IMR-90 (cell line): Measurements from ENCODE around the gene CYP4B1. TPM values are rescaled to one million over a fixed set of nuclear protein-coding genes. Genes with fewer than 3 reads are reported as not detected.

ENCODE experiments used
- ATAC-seq: fragments of 200-7000 bp; cut with Tn5 transposase; 2 replicates; pipeline ENCODE4 v1.9.1; 2020; ENCODE audit warnings: low read depth, mild to moderate bottlenecking, moderate library complexity
- BruUV-seq: library from RNA; stranded (reverse); fragments of 400-500 nt; replicated peaks from 2 replicates; lab custom pipeline; 2021; lab: Mats Ljungman, UMichigan
- CTCF ChIA-PET: fragments of 300-600 bp; formaldehyde crosslinking; extraction: SDS; loops from one replicate; lab custom pipeline; 2021; ENCODE audit warnings: antibody characterized with exemption; lab: Yijun Ruan, JAX
- POLR2A ChIA-PET: fragments of 300-600 bp; sonication (Branson Sonifier 250); formaldehyde crosslinking; loops from one replicate; lab custom pipeline; 2022; ENCODE audit warnings: antibody characterized with exemption; ENCODE audit not compliant: unreplicated experiment; lab: Charles Lee
- DNase-seq: peaks from one replicate; pipeline ENCODE4 v3.0.0; 2013
- H2AFZ ChIP-seq: replicated peaks from 2 replicates; pipeline ENCODE3; 2013; ENCODE audit warnings: low read length, mild to moderate bottlenecking; ENCODE audit not compliant: poor library complexity
- H2AK5ac ChIP-seq: 2 replicates; pipeline ENCODE4 v1.6.1; 2013; ENCODE audit warnings: low read depth, low read length, inconsistent platforms
- H2AK9ac ChIP-seq: replicated peaks from 2 replicates; pipeline ENCODE3; 2013; ENCODE audit warnings: mild to moderate bottlenecking, low read depth, low read length, moderate library complexity; ENCODE audit not compliant: poor library complexity
- H2BK120ac ChIP-seq: 2 replicates; pipeline ENCODE4 v1.6.1; 2013; ENCODE audit warnings: low read depth, low read length, inconsistent platforms
- H2BK15ac ChIP-seq: 3 replicates; pipeline ENCODE4 v1.6.1; 2013; ENCODE audit warnings: low read depth, low read length, inconsistent platforms
- H2BK20ac ChIP-seq: 2 replicates; pipeline ENCODE4 v1.6.1; 2013; ENCODE audit warnings: low read depth, mild to moderate bottlenecking, inconsistent platforms, low read length, moderate library complexity
- H2BK5ac ChIP-seq: 2 replicates; pipeline ENCODE4 v1.6.1; 2013; ENCODE audit warnings: mild to moderate bottlenecking, low read depth, low read length, inconsistent platforms; ENCODE audit not compliant: poor library complexity, severe bottlenecking
- H3K14ac ChIP-seq: replicated peaks from 2 replicates; pipeline ENCODE4 v1.6.1; 2013; ENCODE audit warnings: low read depth, low read length, inconsistent platforms
- H3K18ac ChIP-seq: 2 replicates; pipeline ENCODE4 v1.6.1; 2013; ENCODE audit warnings: low read depth, low read length, control low read depth
- H3K23ac ChIP-seq: 2 replicates; pipeline ENCODE4 v1.6.1; 2013; ENCODE audit warnings: low read depth, low read length, inconsistent platforms
- H3K27ac ChIP-seq: 2 replicates; pipeline ENCODE4 v1.5.1; 2013; ENCODE audit warnings: mild to moderate bottlenecking, control low read depth, low read length; ENCODE audit not compliant: insufficient read depth
- H3K27me3 ChIP-seq: 2 replicates; pipeline ENCODE4 v1.6.1; 2013; ENCODE audit warnings: low read length; ENCODE audit not compliant: control insufficient read depth, insufficient read depth
- H3K36me3 ChIP-seq: 2 replicates; pipeline ENCODE4 v1.6.1; 2013; ENCODE audit warnings: low read length, mixed read lengths; ENCODE audit not compliant: control insufficient read depth, insufficient read depth
- H3K4ac ChIP-seq: 2 replicates; pipeline ENCODE4 v1.6.1; 2013; ENCODE audit warnings: low read depth, low read length, inconsistent platforms
- H3K4me1 ChIP-seq: 2 replicates; pipeline ENCODE4 v1.6.1; 2013; ENCODE audit warnings: low read length, mixed read lengths; ENCODE audit not compliant: control insufficient read depth, insufficient read depth
- H3K4me2 ChIP-seq: 2 replicates; pipeline ENCODE4 v1.6.1; 2013; ENCODE audit warnings: low read depth, mild to moderate bottlenecking, control low read depth, low read length, moderate library complexity
- H3K4me3 ChIP-seq: 2 replicates; pipeline ENCODE4 v1.5.1; 2013; ENCODE audit warnings: low read depth, mild to moderate bottlenecking, control low read depth, low read length, moderate library complexity; ENCODE audit not compliant: insufficient read depth
- H3K56ac ChIP-seq: 2 replicates; pipeline ENCODE4 v1.6.1; 2013; ENCODE audit warnings: low read length, inconsistent platforms; ENCODE audit not compliant: insufficient read depth; ENCODE audit errors: extremely low read depth
- H3K79me1 ChIP-seq, 2 experiments: 2 replicates each; pipeline ENCODE4 v1.6.1; 2013; ENCODE audit warnings: low read length in 2 of 2, inconsistent platforms in 1 of 2, low read depth in 1 of 2
- H3K9ac ChIP-seq: 2 replicates; pipeline ENCODE4 v1.6.1; 2013; ENCODE audit warnings: low read depth, low read length, control low read depth
- H3K9me1 ChIP-seq: 2 replicates; pipeline ENCODE4 v1.6.1; 2013; ENCODE audit warnings: low read length, inconsistent platforms; ENCODE audit not compliant: insufficient read depth
- H3K9me3 ChIP-seq: 2 replicates; pipeline ENCODE4 v1.6.1; 2013; ENCODE audit warnings: low read length; ENCODE audit not compliant: control insufficient read depth, insufficient read depth
- H4K20me1 ChIP-seq: 2 replicates; pipeline ENCODE4 v1.6.1; 2013; ENCODE audit warnings: low read length, inconsistent platforms; ENCODE audit not compliant: insufficient read depth
- H4K5ac ChIP-seq: 2 replicates; pipeline ENCODE4 v1.6.1; 2013; ENCODE audit warnings: mild to moderate bottlenecking, low read depth, low read length, control low read depth
- H4K8ac ChIP-seq, 2 experiments: 2 replicates each; pipeline ENCODE4 v1.6.1; 2013; ENCODE audit warnings: low read depth in 2 of 2, low read length in 2 of 2, control low read depth in 1 of 2, inconsistent platforms in 1 of 2
- H4K91ac ChIP-seq: 2 replicates; pipeline ENCODE4 v1.6.1; 2013; ENCODE audit warnings: low read depth, low read length, inconsistent platforms; ENCODE audit not compliant: insufficient read depth
- BHLHE40 ChIP-seq: fragments of 150-350 bp; IDR thresholded peaks from 2 replicates; pipeline ENCODE4 v1.6.1; 2016; ENCODE audit warnings: mild to moderate bottlenecking, low read depth, low read length
- CEBPB ChIP-seq: IDR thresholded peaks from 2 replicates; pipeline ENCODE4 v1.6.1; 2012; ENCODE audit warnings: low read depth, low read length, improper control_type of control experiment
- CHD1 ChIP-seq: IDR thresholded peaks from 2 replicates; pipeline ENCODE4 v1.6.1; 2012; ENCODE audit warnings: low read depth, low read length, improper control_type of control experiment
- CTCF ChIP-seq: conservative IDR thresholded peaks from 2 replicates; pipeline ENCODE4 v1.5.1; 2012; ENCODE audit warnings: mild to moderate bottlenecking, low read depth, low read length, improper control_type of control experiment
- ELK1 ChIP-seq: fragments of 150-350 bp; IDR thresholded peaks from 2 replicates; pipeline ENCODE4 v1.6.1; 2016; ENCODE audit warnings: low read depth, mild to moderate bottlenecking, low read length, moderate library complexity, borderline replicate concordance
- FOS ChIP-seq: fragments of 150-350 bp; IDR thresholded peaks from 2 replicates; pipeline ENCODE4 v1.6.1; 2016; ENCODE audit warnings: low read depth, low read length
- MAFK ChIP-seq: IDR thresholded peaks from 2 replicates; pipeline ENCODE4 v1.6.1; 2012; ENCODE audit warnings: low read depth, low read length, improper control_type of control experiment
- MAZ ChIP-seq: IDR thresholded peaks from 2 replicates; pipeline ENCODE4 v1.6.1; 2012; ENCODE audit warnings: low read depth, mild to moderate bottlenecking, low read length, improper control_type of control experiment, moderate library complexity, borderline replicate concordance
- MXI1 ChIP-seq: IDR thresholded peaks from 2 replicates; pipeline ENCODE4 v1.6.1; 2012; ENCODE audit warnings: low read depth, mild to moderate bottlenecking, low read length, moderate library complexity, borderline replicate concordance
- NFE2L2 ChIP-seq: fragments of 150-350 bp; IDR thresholded peaks from 2 replicates; pipeline ENCODE4 v1.6.1; 2016; ENCODE audit warnings: low read depth, mild to moderate bottlenecking, low read length
- POLR2A ChIP-seq: IDR thresholded peaks from 2 replicates; pipeline ENCODE4 v1.6.1; 2012; ENCODE audit warnings: mild to moderate bottlenecking, low read depth, low read length
- RAD21 ChIP-seq: IDR thresholded peaks from 2 replicates; pipeline ENCODE4 v1.6.1; 2012; ENCODE audit warnings: low read length, improper control_type of control experiment
- RCOR1 ChIP-seq: IDR thresholded peaks from 2 replicates; pipeline ENCODE4 v1.6.1; 2012; ENCODE audit warnings: mild to moderate bottlenecking, low read length, improper control_type of control experiment; ENCODE audit not compliant: insufficient replicate concordance
- RFX5 ChIP-seq: IDR thresholded peaks from 2 replicates; pipeline ENCODE4 v1.8.0; 2012; ENCODE audit warnings: low read depth, mild to moderate bottlenecking, low read length, moderate library complexity
- SMC3 ChIP-seq: fragments of 150-350 bp; IDR thresholded peaks from 2 replicates; pipeline ENCODE4 v1.6.1; 2016; ENCODE audit warnings: low read depth, mild to moderate bottlenecking, antibody characterized with exemption, low read length, moderate library complexity
- USF2 ChIP-seq: fragments of 150-350 bp; IDR thresholded peaks from 2 replicates; pipeline ENCODE4 v1.6.1; 2017; ENCODE audit warnings: mild to moderate bottlenecking, antibody characterized with exemption, low read length, low read depth
- WGBS, 2 experiments: methylation state at CpG; one replicate each; pipeline versions ENCODE4 v1.1.5 to v1.1.7; 2013; ENCODE audit warnings: missing lambda C conversion rate in 2 of 2; ENCODE audit not compliant: insufficient read length in 1 of 2; ENCODE audit errors: extremely low coverage in 2 of 2; 5-methylcytosine and 5-hydroxymethylcytosine counted together
- dilution Hi-C: fragments of 300-500 bp; cut with HindIII; formaldehyde crosslinking; loops from one replicate; pipeline ENCODE4 v1.14.3; 2018; ENCODE audit warnings: low sequenced_read_pairs; ENCODE audit not compliant: unreplicated experiment
- in situ Hi-C: fragments of 300-500 bp; cut with MboI; formaldehyde crosslinking; loops from 3 replicates; pipeline ENCODE4 v1.14.3; 2019; ENCODE audit warnings: low sequenced_read_pairs, inconsistent platforms, mixed read lengths
- intact Hi-C: fragments of 100-400 bp; cut with micrococcal nuclease; formaldehyde crosslinking; loops from 2 replicates; pipeline ENCODE4 v1.10.0; 2022
- polyA plus RNA-seq, 3 experiments: library from polyadenylated mRNA; depleted of rRNA; stranded (reverse); fragments of >200 nt; gene quantifications; 2 replicates each; pipeline ENCODE4 v1.2.3, GENCODE V29; 2012; ENCODE audit warnings: low replicate concordance in 1 of 3
- total RNA-seq: library from RNA; depleted of rRNA; stranded (reverse); fragments of >200 nt; gene quantifications from 2 replicates; pipeline ENCODE4 v1.2.3, GENCODE V29; 2012

The CYP4B1 gene
- total and polyA plus RNA-seq, 2 of the 4 experiments (the other 2 are of a cell fraction): not detected

GRCh38 chr1:46804926-46805325 is 6.1 kb downstream of the CYP4B1 start:
- ChIA-PET POLR2A (no interaction called here), CTCF (no interaction called here)
- Histone ChIP-seq H3K4me3 (no peak overlapping the region), H2AK9ac (no peak overlapping the region), H3K4me2 (no peak overlapping the region), H2BK15ac (no peak overlapping the region), H3K4me1 (no peaks in the 10 kb centered on the region), H3K9me3 (peaks cover 17% of the 10 kb centered on the region), H2AFZ (no peak overlapping the region), H2BK20ac (no peak overlapping the region), H3K9me1 (no peaks in the 10 kb centered on the region), H4K8ac (no peak overlapping the region), H2AK5ac (no peak overlapping the region), H3K9ac (no peak overlapping the region), H3K4ac (no peak overlapping the region), H3K36me3 (no peaks in the 10 kb centered on the region), H4K5ac (no peak overlapping the region), H3K27me3 (no peaks in the 10 kb centered on the region), H3K14ac (no peak overlapping the region), H2BK5ac (no peak overlapping the region), H3K18ac (no peak overlapping the region), H4K20me1 (no peaks in the 10 kb centered on the region), H2BK120ac (no peak overlapping the region), H3K56ac (no peak overlapping the region), H3K23ac (no peak overlapping the region), H3K27ac (no peak overlapping the region), H3K79me1 (no peaks in the 10 kb centered on the region), H4K91ac (no peak overlapping the region)
- dilution Hi-C loops: no loop called here
- no TSS peak for BruUV-seq
- intact Hi-C loops: no loop called here
- WGBS, 2 experiments: 60% methylated on average over 1 of the region's 1 CpG; no CpG with 5 or more reads in 1 of the 2 experiments
- in situ Hi-C loops: no loop called here
- no peak for ATAC-seq
- no peak for TF ChIP-seq BHLHE40
- TF ChIP-seq ELK1: no peak
- no peak for TF ChIP-seq RCOR1
- TF ChIP-seq MXI1: no peak
- TF ChIP-seq NFE2L2: no peak
- no peak for TF ChIP-seq CHD1
- no peak for TF ChIP-seq CTCF
- TF ChIP-seq POLR2A: no peak
- TF ChIP-seq RAD21: no peak
- no peak for TF ChIP-seq SMC3
- no peak for TF ChIP-seq USF2
- TF ChIP-seq RFX5: no peak
- TF ChIP-seq MAZ: no peak
- TF ChIP-seq CEBPB: no peak
- TF ChIP-seq MAFK: no peak
- no peak for TF ChIP-seq FOS
- DNase-seq: no peak
